Measurements from ENCODE around the gene TMEM151B.
A peak's percentile ranks its signal among the peaks of the same experiment; 100 is the strongest.

Gene TMEM151B

DNA sequence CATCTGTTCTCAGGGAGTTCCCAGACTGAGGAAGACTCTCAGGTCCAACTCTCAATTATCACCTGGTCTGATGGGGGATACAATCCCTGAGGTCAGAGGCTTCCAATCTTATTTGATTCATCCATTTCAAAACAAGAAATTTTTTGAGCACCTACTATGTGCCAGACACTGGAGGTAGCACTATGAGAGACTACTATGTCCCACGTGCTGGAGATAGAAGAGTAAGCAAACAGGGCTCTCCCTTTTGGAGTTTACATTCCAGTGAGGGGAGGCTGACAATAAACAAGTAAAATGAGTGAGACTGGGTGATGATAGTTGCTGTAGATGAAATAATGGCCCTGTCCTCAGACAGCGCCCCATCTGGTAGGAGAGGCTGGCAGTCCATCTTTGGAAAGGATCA is 16.5 kb downstream of the TMEM151B start:
- DNase-seq (ENCODE audit: low read depth): no peak
- H3K4me3 ChIP-seq (replicated peaks; ENCODE audit: low read depth, low read length): no peak overlapping the region
- TF ChIP-seq, protein P1, sequence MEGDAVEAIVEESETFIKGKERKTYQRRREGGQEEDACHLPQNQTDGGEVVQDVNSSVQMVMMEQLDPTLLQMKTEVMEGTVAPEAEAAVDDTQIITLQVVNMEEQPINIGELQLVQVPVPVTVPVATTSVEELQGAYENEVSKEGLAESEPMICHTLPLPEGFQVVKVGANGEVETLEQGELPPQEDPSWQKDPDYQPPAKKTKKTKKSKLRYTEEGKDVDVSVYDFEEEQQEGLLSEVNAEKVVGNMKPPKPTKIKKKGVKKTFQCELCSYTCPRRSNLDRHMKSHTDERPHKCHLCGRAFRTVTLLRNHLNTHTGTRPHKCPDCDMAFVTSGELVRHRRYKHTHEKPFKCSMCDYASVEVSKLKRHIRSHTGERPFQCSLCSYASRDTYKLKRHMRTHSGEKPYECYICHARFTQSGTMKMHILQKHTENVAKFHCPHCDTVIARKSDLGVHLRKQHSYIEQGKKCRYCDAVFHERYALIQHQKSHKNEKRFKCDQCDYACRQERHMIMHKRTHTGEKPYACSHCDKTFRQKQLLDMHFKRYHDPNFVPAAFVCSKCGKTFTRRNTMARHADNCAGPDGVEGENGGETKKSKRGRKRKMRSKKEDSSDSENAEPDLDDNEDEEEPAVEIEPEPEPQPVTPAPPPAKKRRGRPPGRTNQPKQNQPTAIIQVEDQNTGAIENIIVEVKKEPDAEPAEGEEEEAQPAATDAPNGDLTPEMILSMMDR (IDR thresholded peaks at IDR 0.05; ENCODE audit: low read length, missing control alignments): no peak

DNA sequence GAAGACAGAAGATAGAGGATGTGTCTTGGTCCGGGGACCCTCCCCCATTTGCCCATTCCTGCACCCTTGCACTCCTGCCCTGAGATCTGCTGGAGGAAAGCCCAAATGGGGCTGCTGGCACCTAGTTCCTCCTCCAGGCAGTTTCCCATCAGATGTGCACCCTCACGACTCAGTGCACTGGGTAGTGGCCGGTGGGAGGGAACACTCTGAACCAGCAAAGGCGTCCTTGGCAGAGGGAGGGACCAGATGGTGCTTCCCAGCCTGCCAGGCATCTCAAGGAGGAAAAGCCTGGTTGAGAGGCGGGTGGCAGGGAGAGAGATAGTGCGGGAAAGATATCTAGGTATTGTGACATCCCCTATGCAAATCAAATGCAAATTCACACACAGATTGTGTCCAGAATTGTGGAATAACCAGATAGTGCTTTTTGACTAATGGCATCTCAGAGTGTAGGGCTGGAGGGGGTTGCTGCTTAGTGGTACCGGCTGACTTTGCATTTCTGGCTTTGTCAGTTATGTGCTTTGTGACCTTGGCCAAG is 19.5 kb downstream of the TMEM151B start:
- TF ChIP-seq, protein P1 (IDR thresholded peaks at IDR 0.05; ENCODE audit: low read length, missing control alignments): no peak
- no peak overlapping the region for H3K4me3 ChIP-seq (replicated peaks; ENCODE audit: low read depth, low read length)
- DNase-seq (ENCODE audit: low read depth): no peak

DNA sequence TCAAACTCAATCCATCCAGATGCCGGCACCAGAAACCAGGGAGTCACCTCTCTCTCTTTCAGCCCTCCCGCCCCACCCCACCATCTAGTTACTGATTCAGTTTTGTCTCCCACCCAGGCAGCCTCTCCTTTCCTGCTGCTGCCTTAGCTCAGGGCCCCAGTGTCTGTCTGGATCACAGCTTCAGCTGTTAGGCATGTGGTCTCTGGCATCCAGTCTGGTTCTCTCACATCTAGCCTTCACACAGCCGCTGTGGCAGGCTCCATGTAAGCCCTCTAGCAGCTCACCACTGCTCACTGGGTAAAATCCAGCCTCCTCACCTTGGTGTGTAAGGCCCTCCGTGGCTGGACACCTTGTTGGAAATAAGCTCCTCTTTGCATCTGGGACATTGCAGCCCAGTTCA is 21.6 kb downstream of the TMEM151B start:
- H3K4me3 ChIP-seq (replicated peaks; ENCODE audit: low read depth, low read length): no peak overlapping the region
- DNase-seq (ENCODE audit: low read depth): no peak
- TF ChIP-seq, protein P1 (IDR thresholded peaks at IDR 0.05; ENCODE audit: low read length, missing control alignments): no peak

DNA sequence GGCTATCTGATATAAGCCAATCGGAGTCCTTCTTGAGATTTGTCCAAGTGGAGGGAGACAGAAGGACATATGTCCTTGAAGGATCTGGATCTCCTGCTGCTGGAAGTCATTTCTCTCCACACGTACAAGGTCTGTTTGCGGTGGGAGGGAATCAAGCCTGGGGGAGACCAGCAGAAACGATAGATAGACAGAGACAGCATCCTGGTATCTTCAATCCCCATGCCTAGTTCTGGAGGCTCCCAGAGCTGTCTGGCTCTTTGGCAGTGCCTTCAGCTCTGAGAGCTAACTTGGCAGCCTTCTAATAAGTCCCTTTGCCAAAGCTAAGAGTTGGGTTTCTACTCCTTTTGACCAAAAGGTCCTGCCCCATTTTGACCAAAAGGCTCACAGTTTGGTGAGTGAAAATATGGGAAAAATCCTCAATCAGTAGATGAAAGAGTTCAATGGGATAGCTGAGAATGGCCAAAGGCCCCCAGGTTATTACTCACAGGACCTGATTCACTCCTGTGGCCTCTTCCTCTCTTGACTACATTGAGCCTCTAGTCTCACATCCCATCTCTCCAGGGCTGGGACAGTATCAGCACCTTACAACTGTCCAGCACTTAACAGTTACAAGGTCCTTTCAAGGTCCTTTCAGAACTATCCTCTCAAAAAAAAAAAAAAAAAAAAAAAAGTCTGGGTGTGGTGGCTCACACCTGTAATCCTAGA is 22.6 kb downstream of the TMEM151B start:
- no peak overlapping the region for H3K4me3 ChIP-seq (replicated peaks; ENCODE audit: low read depth, low read length)
- TF ChIP-seq, protein P1 (IDR thresholded peaks at IDR 0.05; ENCODE audit: low read length, missing control alignments): no peak

DNA sequence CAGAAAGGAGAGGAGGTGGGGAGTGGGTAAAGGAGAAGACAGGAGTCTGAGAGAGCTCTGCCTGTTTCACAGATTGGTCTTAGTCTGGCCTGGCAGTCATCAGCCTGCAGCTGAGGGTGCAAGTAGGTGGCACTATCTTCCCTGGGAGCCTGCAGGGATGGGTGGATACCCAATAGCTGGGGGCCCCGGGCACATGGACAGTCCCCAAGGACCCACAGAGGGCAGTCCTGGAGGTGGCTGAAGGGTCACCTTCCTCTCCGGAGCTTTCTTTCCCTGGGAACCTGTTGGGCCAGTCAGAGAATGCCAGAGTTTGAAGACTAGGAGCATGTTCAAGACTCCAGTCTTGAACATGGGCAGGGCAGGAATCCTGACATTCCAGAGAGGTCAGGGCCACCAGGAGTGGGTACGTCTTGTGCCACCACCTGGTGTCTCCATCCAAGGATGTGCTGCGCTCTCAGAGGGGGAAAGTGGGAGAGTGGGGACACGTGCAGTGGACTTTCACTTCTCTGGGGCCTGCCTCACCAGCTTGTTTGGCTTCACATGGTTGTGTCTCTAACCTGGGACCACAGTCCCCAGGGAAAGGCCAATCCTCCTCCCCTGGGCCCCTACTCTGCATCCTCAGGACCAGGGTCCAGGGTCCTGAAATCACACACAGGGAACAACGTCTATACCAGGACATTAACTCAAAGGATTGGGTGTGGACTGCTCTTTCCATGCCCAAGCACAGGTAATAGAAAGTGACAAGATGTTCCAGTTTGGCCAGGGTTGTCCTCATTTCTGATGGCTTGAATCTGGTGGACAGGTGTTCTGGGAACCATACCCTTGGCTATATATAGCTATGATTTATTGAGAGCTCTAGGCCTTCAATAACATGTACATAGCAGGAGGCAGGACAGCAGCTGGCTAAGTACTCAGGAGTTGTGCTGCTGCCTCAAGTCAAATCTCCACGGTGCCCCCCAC is 24.9 kb downstream of the TMEM151B start:
- DNase-seq (ENCODE audit: low read depth): no peak
- TF ChIP-seq, protein P1 (IDR thresholded peaks at IDR 0.05; ENCODE audit: low read length, missing control alignments): no peak

More for the DNA sequence above, 22.6 kb downstream of the TMEM151B start:
- no peak for DNase-seq (ENCODE audit: low read depth)

DNA sequence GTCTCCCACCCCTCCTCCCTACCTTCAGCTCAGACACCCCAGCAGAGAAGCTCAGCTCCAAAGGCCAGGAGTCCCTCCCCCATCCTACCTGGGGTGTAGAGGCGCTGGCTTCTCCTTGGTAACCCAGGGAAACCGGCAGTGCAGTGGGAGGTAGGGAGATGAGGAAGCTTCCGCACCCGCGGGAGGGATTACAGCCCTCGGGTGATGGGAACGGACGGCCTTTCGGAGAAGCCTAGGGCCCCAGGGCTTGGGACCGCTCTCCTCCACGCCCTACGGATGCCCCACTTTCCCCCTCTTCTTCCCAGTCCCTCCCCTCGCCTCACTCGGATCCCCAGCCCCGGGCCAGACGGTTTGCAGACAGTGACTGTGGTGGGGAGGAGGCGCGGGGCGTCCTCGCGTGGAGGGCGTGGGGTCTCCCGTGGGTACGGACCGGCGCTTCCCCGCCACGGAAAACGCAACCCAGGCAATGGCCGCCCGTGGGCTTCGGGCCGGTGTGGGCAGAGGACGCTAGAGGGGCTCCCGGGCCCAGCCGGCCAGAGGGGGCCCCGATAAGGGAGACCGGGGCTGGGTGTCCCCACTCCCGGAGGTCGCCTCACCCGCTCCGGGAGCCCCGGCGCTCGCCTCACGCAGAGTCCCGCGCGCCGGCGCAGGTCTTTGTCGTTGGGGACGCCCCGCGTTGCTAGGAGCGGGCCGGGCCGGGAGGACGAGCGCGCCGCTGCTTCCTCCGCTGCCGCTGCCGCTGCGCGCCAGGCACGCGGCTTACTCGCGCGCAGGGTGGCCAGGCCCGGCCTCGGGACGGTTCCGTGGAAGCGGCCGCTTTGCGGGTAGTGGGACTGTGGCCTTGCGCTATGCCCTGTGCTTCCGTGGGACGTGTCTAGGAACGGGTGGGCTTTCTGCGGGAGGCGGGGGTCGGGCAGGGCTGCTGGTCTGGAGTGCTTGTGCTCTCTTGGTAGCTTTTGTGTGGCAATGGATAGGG is 27.1 kb downstream of the TMEM151B start:
- peak overlapping the region; percentile 46 for H3K4me3 ChIP-seq (replicated peaks; ENCODE audit: low read depth, low read length)
- TF ChIP-seq, protein P1 (IDR thresholded peaks at IDR 0.05; ENCODE audit: low read length, missing control alignments): no peak
- DNase-seq (ENCODE audit: low read depth): peak; percentile 19

More for the DNA sequence above, 24.9 kb downstream of the TMEM151B start:
- H3K4me3 ChIP-seq (replicated peaks; ENCODE audit: low read depth, low read length): no peak overlapping the region
